Heart left ventricle (tissue), 16 donors: ENCODE results near the gene SMURF1. TPM values are rescaled to one million over a fixed set of nuclear protein-coding genes. Genes with fewer than 3 reads are reported as not detected.

Source experiments
- ATAC-seq, 4 donors: fragments of 200-7000 bp; cut with Tn5 transposase; one replicate each; pipeline ENCODE4 v1.9.1; 2020 to 2022; ENCODE audit warnings: moderate library complexity in 4 of 4, mild to moderate bottlenecking in 3 of 4, moderate number of reproducible peaks in 1 of 4
- DNase-seq, 5 donors: peaks; one replicate each; pipeline ENCODE4 v3.0.0-alpha.2; 2020
- H3K27ac ChIP-seq, 12 donors: fragments of 200-600 bp; sonication (generic) in 4 of 12; one replicate each; pipeline versions ENCODE4 v1.5.0 to v1.8.0; 2016 to 2022; ENCODE audit warnings: mild to moderate bottlenecking in 2 of 12
- H3K27me3 ChIP-seq, 9 donors: fragments of 200-600 bp; sonication (generic) in 2 of 9; one replicate each; pipeline versions ENCODE4 v1.5.1 to v1.8.0; 2016 to 2022; ENCODE audit warnings: mild to moderate bottlenecking in 3 of 9
- H3K36me3 ChIP-seq, 9 donors: fragments of 200-600 bp; sonication (generic) in 2 of 9; one replicate each; pipeline versions ENCODE4 v1.5.0 to v1.8.0; 2018 to 2022; ENCODE audit warnings: mild to moderate bottlenecking in 2 of 9
- H3K4me1 ChIP-seq, 12 donors: fragments of 200-600 bp; sonication (generic) in 4 of 12; one replicate each; pipeline versions ENCODE4 v1.5.0 to v1.8.0; 2016 to 2022; ENCODE audit warnings: mild to moderate bottlenecking in 3 of 12
- H3K4me3 ChIP-seq, 12 donors: fragments of 200-600 bp; sonication (generic) in 4 of 12; one replicate each; pipeline versions ENCODE4 v1.5.0 to v1.8.0; 2017 to 2022; ENCODE audit warnings: mild to moderate bottlenecking in 9 of 12, moderate library complexity in 4 of 12
- H3K9me3 ChIP-seq, 12 donors: fragments of 200-600 bp; sonication (generic) in 4 of 12; one replicate each; pipeline versions ENCODE4 v1.5.0 to v1.8.0; 2016 to 2022; ENCODE audit warnings: mild to moderate bottlenecking in 1 of 12
- CTCF ChIP-seq, 12 donors: fragments of 200-600 bp; sonication (generic) in 4 of 12; IDR thresholded peaks; one replicate each; pipeline versions ENCODE4 v1.5.0 to v1.8.0; 2018 to 2022; ENCODE audit warnings: antibody characterized with exemption in 12 of 12, mild to moderate bottlenecking in 5 of 12
- POLR2A ChIP-seq, 2 donors: fragments of 450-650 bp; IDR thresholded peaks; one replicate each; pipeline ENCODE4 v1.6.1; 2017; ENCODE audit warnings: antibody characterized with exemption in 2 of 2, mild to moderate bottlenecking in 2 of 2, moderate library complexity in 2 of 2
- WGBS, 4 donors: extraction: QIAGEN DNeasy Blood & Tissue Kit in 2 of 4; methylation state at CpG; one replicate each; pipeline versions ENCODE4 v1.1.5 to v1.1.7; 2013 to 2018; 5-methylcytosine and 5-hydroxymethylcytosine counted together
- intact Hi-C, 10 donors: fragments of 100-400 bp; cut with DNase I; formaldehyde crosslinking; loops; one replicate each; pipeline versions ENCODE4 v1.11.1 to v1.14.2; 2022
- polyA plus RNA-seq, 2 donors: library from polyadenylated mRNA; stranded (reverse); fragments of 200-250 nt; gene quantifications; one replicate each; pipeline ENCODE4 v1.2.3, GENCODE V29; 2013
- total RNA-seq, 9 donors: library from RNA; depleted of rRNA in 2 of 9; stranded (reverse); fragments of >200 nt in 2 of 9; fragmentation: NEBNext Ultra II Directional in 3 of 9; extraction: Animal tissue kit (Norgen Biotek cat#: 25700) in 3 of 9; gene quantifications; one replicate each; pipeline versions ENCODE4 v1.1.0 to v1.2.4, GENCODE V29; 2016 to 2023
- donor health status: ischemic (EF 13 %, LVEDD 7.1; RV severe dilation, severe dysfunction).
- donor health status: healthy with polysubstance abuse.
- donor health status: DM: no; HTN: yes; CAD: no.
- donor health status: DM: no; HTN: no; CAD: no.
- donor health status: ischemic (EF 25% LVEDD 6.9; RV normal size, moderate dysfunction).
- donor health status: ischemic (EF 25% LVEDD 5.7; RV mildly dilated, moderate dysfunction).
- donor health status: healthy.
- donor health status: DM: yes; HTN: yes; CAD: no.
- donor health status: ischemic (EF 35%, LVEDD 5.7; RV mildly dilated, moderate dysfunction).
- donor health status: nonischemic (EF 11% LVEDD 7.7; RV severe dilation, severe dysfunction).
- donor health status: DM: yes; HTN: yes; CAD: no.
- donor health status: PGD.
- donor health status: ischemic (EF 29% LVEDD 5.4; RV normal size, mild dysfunction).
- donor health status: nonischemic (EF 23%, LVEDD 6.1; RV moderate dilation, normal function).

SMURF1 gene
- total and polyA plus RNA-seq, 11 donors: 3.5 to 15.4 (median 12.4) TPM

GRCh38 chr7:99111591-99111990 lies 32.3 kb downstream of the SMURF1 start:
- intact Hi-C loops: no loop called here
- DNase-seq (no peak), ATAC-seq (no peak)
- peaks cover 0 to 24% (median 0%) of the 10 kb centered on the region in 12 donors for H3K9me3 ChIP-seq
- no peak overlapping the region for H3K27ac ChIP-seq
- H3K4me3 ChIP-seq: no peak overlapping the region
- H3K4me1 ChIP-seq: peaks cover 0 to 56% (median 23%) of the 10 kb centered on the region in 12 donors
- TF ChIP-seq CTCF (IDR thresholded peaks at IDR 0.05): no peak
- TF ChIP-seq POLR2A (IDR thresholded peaks at IDR 0.05): no peak
- H3K27me3 ChIP-seq: no peaks in the 10 kb centered on the region
- peaks cover 0 to 7% (median 0%) of the 10 kb centered on the region in 9 donors for H3K36me3 ChIP-seq

DNA sequence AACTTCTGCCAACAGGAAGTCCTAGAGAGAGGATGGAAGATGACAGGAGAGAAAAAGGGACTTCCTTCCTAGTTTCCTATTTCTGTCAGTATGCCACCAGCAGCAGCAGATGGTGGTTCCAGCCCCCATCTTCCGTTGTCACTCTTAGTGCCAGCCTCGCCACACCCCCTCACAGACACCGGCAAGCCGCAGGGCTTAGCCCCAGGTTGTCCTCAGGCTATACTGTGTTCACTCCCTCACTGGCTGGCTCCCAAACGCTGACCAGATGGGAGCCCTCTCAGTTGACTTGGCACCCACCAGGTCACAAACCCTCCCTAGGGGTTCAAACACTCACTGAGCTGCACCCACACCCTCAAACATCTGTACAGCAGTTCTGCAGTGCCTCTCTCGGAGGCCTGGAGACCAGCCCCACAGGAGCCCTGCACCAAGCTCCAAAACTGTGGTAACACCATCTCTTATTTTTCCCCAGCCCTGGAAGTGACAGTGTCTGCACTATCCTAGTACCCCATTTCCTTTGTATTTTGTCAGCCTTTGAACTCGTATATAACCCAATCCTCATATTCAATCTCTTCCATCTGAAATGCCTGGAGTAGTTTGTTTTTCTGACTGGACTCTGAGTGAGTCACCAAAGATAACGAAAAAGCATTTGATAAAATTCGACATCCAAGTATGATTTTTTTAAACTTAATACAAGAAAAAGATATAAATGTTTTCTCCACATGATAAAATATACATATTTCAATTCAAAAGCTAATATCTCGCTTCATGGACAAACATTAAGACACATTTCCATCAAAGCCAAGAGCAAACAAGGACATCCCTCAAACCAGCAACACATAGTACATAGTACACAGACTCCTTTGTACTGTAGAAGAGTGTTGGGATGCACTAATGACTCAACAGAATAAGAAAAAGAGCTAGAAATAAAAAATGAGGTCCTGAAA lies 34.5 kb downstream of the SMURF1 start:
- peaks cover 0 to 7% (median 0%) of the 10 kb centered on the region in 9 donors for H3K36me3 ChIP-seq
- no peak overlapping the region for H3K4me3 ChIP-seq
- no peaks in the 10 kb centered on the region for H3K27me3 ChIP-seq
- intact Hi-C loops: no loop called here
- H3K27ac ChIP-seq: peak overlapping the region in 11 of 12 donors; percentile 1 to 49 (median 31)
- peaks cover 0 to 14% (median 0%) of the 10 kb centered on the region in 12 donors for H3K9me3 ChIP-seq
- ATAC-seq: peak; percentile 53 to 76 (median 69)
- WGBS, 4 donors: 48 to 56% (median 51%) methylated on average over 10 of the region's 10 CpGs
- H3K4me1 ChIP-seq: peaks cover 3 to 61% (median 26%) of the 10 kb centered on the region in 12 donors
- no peak for TF ChIP-seq POLR2A (IDR thresholded peaks at IDR 0.05)
- no peak for TF ChIP-seq CTCF (IDR thresholded peaks at IDR 0.05)
- DNase-seq: peak in 3 of 5 donors; percentile 27 to 72 (median 53)

- H3K27ac ChIP-seq: peak overlapping the region in 8 of 12 donors; percentile 17 to 49 (median 34)
Observed at GRCh38 chr7:99108613-99109012, 35.3 kb downstream of the SMURF1 start.

More at GRCh38 chr7:99108613-99109012, 35.3 kb downstream of the SMURF1 start:
- no peak for TF ChIP-seq POLR2A (IDR thresholded peaks at IDR 0.05)
- no peak for TF ChIP-seq CTCF (IDR thresholded peaks at IDR 0.05)
- DNase-seq: no peak
- H3K9me3 ChIP-seq: peaks cover 0 to 6% (median 0%) of the 10 kb centered on the region in 12 donors
- H3K36me3 ChIP-seq: peaks cover 0 to 7% (median 0%) of the 10 kb centered on the region in 9 donors
- H3K4me1 ChIP-seq: peaks cover 3 to 69% (median 27%) of the 10 kb centered on the region in 12 donors
- WGBS, 4 donors: 62 to 73% (median 66%) methylated on average over 4 of the region's 4 CpGs
- H3K27me3 ChIP-seq: no peaks in the 10 kb centered on the region
- no peak overlapping the region for H3K4me3 ChIP-seq
- intact Hi-C loops: no loop called here
- peak in 2 of 4 donors; percentile 5 to 13 for ATAC-seq
